Naive thymus-derived CD4-positive, alpha-beta T cell (primary cell): ENCODE data around the gene GPRC5C. TPM values are rescaled to one million over a fixed set of nuclear protein-coding genes. Genes with fewer than 3 reads are reported as not detected.
"Not testable (repeated sequence)": the region's sequence is repeated elsewhere in the genome, so short reads cannot be mapped to it uniquely, and the experiment has no call there.

Source experiments
- ATAC-seq: fragments of 150-1000 bp; cut with Tn5 transposase; 2 replicates; pipeline ENCODE4 v1.10.0; 2021; ENCODE audit warnings: mild to moderate bottlenecking, moderate library complexity
- CTCF ChIA-PET: fragments of 350-600 bp; sonication (Branson Sonifier 250); formaldehyde crosslinking; loops from one replicate; lab custom pipeline; 2021; ENCODE audit warnings: antibody characterized with exemption; lab: Charles Lee
- POLR2A ChIA-PET: fragments of 350-600 bp; sonication (Branson Sonifier 250); formaldehyde crosslinking; loops from one replicate; lab custom pipeline; 2021; ENCODE audit warnings: antibody characterized with exemption, inconsistent platforms; lab: Charles Lee
- DNase-seq, 9 donors: peaks; one replicate each; pipeline versions ENCODE4 v3.0.0 to v3.0.0-alpha.2; 2020 to 2022; ENCODE audit warnings: mixed read lengths in 1 of 9
- H3K27ac ChIP-seq: one replicate; pipeline ENCODE4 v1.7.0; 2013; ENCODE audit warnings: mild to moderate bottlenecking, low read depth, low read length, moderate library complexity
- H3K27me3 ChIP-seq, 2 donors: one replicate each; pipeline ENCODE4 v1.7.0; 2013; ENCODE audit warnings: low read length in 2 of 2, mild to moderate bottlenecking in 2 of 2, moderate library complexity in 2 of 2; ENCODE audit not compliant: control insufficient read depth in 2 of 2, insufficient read depth in 2 of 2
- H3K36me3 ChIP-seq, 3 experiments: 1 replicate in 2 of 3; 2 replicates in 1 of 3; pipeline ENCODE4 v1.7.0; 2013; ENCODE audit warnings: low read length in 3 of 3, mild to moderate bottlenecking in 3 of 3, moderate library complexity in 1 of 3; ENCODE audit not compliant: insufficient read depth in 3 of 3, control insufficient read depth in 2 of 3
- H3K4me1 ChIP-seq, 2 donors: one replicate each; pipeline ENCODE4 v1.7.0; 2013; ENCODE audit warnings: low read length in 2 of 2, mild to moderate bottlenecking in 2 of 2, moderate library complexity in 1 of 2; ENCODE audit not compliant: control insufficient read depth in 2 of 2, insufficient read depth in 2 of 2
- H3K4me3 ChIP-seq: 2 replicates; pipeline ENCODE4 v1.7.0; 2013; ENCODE audit warnings: mild to moderate bottlenecking, low read length
- H3K9me3 ChIP-seq, 3 experiments: 1 replicate in 2 of 3; 2 replicates in 1 of 3; pipeline ENCODE4 v1.7.0; 2013; ENCODE audit warnings: low read length in 3 of 3; ENCODE audit not compliant: control insufficient read depth in 2 of 3
- H3K27ac Mint-ChIP-seq, 9 donors: one replicate each; pipeline ENCODE4 v1.8.0; 2020 to 2022; ENCODE audit warnings: mixed read lengths in 9 of 9, mild to moderate bottlenecking in 8 of 9, moderate library complexity in 5 of 9, inconsistent platforms in 2 of 9
- H3K27me3 Mint-ChIP-seq, 5 donors: one replicate each; pipeline ENCODE4 v1.8.0; 2021 to 2022; ENCODE audit warnings: mixed read lengths in 5 of 5, mild to moderate bottlenecking in 1 of 5
- H3K36me3 Mint-ChIP-seq, 5 donors: one replicate each; pipeline ENCODE4 v1.8.0; 2020 to 2022; ENCODE audit warnings: mixed read lengths in 5 of 5, mild to moderate bottlenecking in 3 of 5, inconsistent platforms in 1 of 5
- H3K4me1 Mint-ChIP-seq, 7 donors: one replicate each; pipeline ENCODE4 v1.8.0; 2020 to 2022; ENCODE audit warnings: mixed read lengths in 7 of 7, mild to moderate bottlenecking in 3 of 7, inconsistent platforms in 1 of 7
- H3K4me3 Mint-ChIP-seq, 10 donors: one replicate each; pipeline ENCODE4 v1.8.0; 2020 to 2022; ENCODE audit warnings: mild to moderate bottlenecking in 10 of 10, mixed read lengths in 10 of 10, moderate library complexity in 6 of 10, inconsistent platforms in 2 of 10
- H3K9me3 Mint-ChIP-seq, 11 donors: one replicate each; pipeline ENCODE4 v1.8.0; 2020 to 2022; ENCODE audit warnings: mixed read lengths in 11 of 11, mild to moderate bottlenecking in 4 of 11, inconsistent platforms in 1 of 11, moderate library complexity in 1 of 11
- intact Hi-C, 2 donors: fragments of 100-400 bp; cut with micrococcal nuclease; formaldehyde crosslinking; loops; one replicate each; pipeline ENCODE4 v1.15.1; 2023
- polyA plus RNA-seq, 2 donors: library from polyadenylated mRNA; unstranded; fragments of 300-500 nt; fragmentation: Illumina TruSeq; gene quantifications; one replicate each; pipeline ENCODE4 v1.2.3, GENCODE V29; 2021
- total RNA-seq, 6 experiments: library from RNA in 5 of 6; stranded (reverse) in 5 of 6; gene quantifications; 1 replicate in 5 of 6; 2 replicates in 1 of 6; pipeline ENCODE4 v1.2.3 and lab custom pipeline; 2021 to 2026

GPRC5C gene
- total and polyA plus RNA-seq, 7 experiments from 2014 or later: 0.13 to 1.9 (median 0.29) TPM; not detected in 4

GRCh38 chr17:74480290-74480689 lies 48.4 kb downstream of the GPRC5C start:
- Histone ChIP-seq H3K9me3 (peaks cover 0 to 10% (median 6%) of the 10 kb centered on the region in 3 experiments), H3K4me1 (peaks cover 28 to 41% of the 10 kb centered on the region in 2 donors), H3K27me3 (no peaks in the 10 kb centered on the region), H3K27ac (no peak overlapping the region), H3K4me3 (no peak overlapping the region), H3K36me3 (peaks cover 0 to 4% (median 3%) of the 10 kb centered on the region in 3 experiments)
- Mint-ChIP-seq H3K9me3 (peaks cover 0 to 14% (median 6%) of the 10 kb centered on the region in 11 donors), H3K27ac (peak overlapping the region in 4 of 9 donors; percentile 73 to 84 (median 78)), H3K4me1 (peaks cover 30 to 60% (median 41%) of the 10 kb centered on the region in 7 donors), H3K27me3 (no peaks in the 10 kb centered on the region), H3K36me3 (peaks cover 0 to 70% (median 12%) of the 10 kb centered on the region in 5 donors), H3K4me3 (peak overlapping the region in 3 of 10 donors; percentile 25 to 79 (median 59))
- DNase-seq (no peak), ATAC-seq (no peak)
- ChIA-PET CTCF (interaction anchor here (0.6 to 1.6 kb wide), 3 partner anchors 16 to 101 kb away, joined by 3 to 12 read pairs (median 6); no protein-coding TSS in a partner anchor), POLR2A (interaction anchor here (0.7 kb wide), 1 partner anchor 16 kb away, joined by 3 read pairs; no protein-coding TSS in a partner anchor)
- intact Hi-C loops: no loop called here

DNA sequence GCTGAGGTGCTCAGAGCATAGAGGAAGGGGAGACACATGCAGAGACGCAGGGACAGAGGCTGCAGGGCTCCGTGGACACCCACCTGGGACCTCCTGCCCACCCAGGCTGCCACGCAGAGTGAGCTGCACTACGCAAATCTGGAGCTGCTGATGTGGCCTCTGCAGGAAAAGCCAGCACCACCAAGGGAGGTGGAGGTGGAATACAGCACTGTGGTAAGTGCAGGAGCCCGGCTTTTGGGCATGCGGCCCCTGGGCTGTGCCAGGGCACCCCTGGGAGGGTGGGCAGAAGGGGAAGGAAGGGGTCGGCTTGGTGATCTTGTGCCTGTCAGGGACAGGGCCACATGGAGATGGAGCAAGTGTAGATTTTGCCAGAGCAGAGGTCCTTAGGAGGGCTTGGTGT lies 49.7 kb downstream of the GPRC5C start:
- Histone ChIP-seq H3K36me3 (no peaks in the 10 kb centered on the region), H3K27ac (no peak overlapping the region), H3K9me3 (no peaks in the 10 kb centered on the region), H3K27me3 (no peaks in the 10 kb centered on the region), H3K4me3 (no peak overlapping the region), H3K4me1 (peaks cover 28 to 37% of the 10 kb centered on the region in 2 donors)
- intact Hi-C loops: no loop called here
- ATAC-seq (no peak), DNase-seq (no peak)
- CTCF ChIA-PET: interaction anchor here (0.6 to 1.2 kb wide), 2 partner anchors 112 to 283 kb away, joined by 3 to 4 read pairs; no protein-coding TSS in a partner anchor
- Mint-ChIP-seq H3K4me3 (no peak overlapping the region), H3K4me1 (peaks cover 30 to 51% (median 39%) of the 10 kb centered on the region in 7 donors), H3K27me3 (no peaks in the 10 kb centered on the region), H3K27ac (peak overlapping the region in 4 of 9 donors; percentile 42 to 82 (median 78)), H3K36me3 (peaks cover 0 to 62% (median 5%) of the 10 kb centered on the region in 5 donors), H3K9me3 (peaks cover 0 to 3% (median 0%) of the 10 kb centered on the region in 11 donors)
- POLR2A ChIA-PET: no interaction called here

DNA sequence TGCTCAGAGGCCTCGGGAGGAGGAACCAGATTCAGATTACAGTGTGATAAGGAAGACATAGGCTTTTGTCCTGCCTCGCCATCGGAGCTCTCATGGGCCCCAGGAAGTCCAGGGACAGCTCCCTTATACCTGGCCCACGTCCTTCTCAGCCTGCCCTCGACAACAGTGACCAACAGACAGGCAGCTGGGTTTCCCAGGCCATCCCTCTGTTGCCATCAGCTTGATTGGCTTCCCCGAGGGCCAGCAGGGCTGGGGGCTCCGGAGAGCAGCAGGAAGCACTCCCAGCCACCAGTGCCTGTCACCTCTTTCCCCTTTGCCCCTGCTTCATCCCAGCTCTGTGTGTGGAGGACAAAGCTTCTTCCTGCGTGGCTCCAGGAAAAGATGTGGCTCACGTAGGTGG lies 52.2 kb downstream of the GPRC5C start:
- H3K36me3 Mint-ChIP-seq: peaks cover 0 to 58% (median 5%) of the 10 kb centered on the region in 5 donors
- H3K9me3 ChIP-seq: no peaks in the 10 kb centered on the region
- no peak overlapping the region for H3K27ac Mint-ChIP-seq
- H3K4me3 ChIP-seq: no peak overlapping the region
- H3K27ac ChIP-seq: no peak overlapping the region
- H3K4me1 Mint-ChIP-seq: peaks cover 17 to 38% (median 21%) of the 10 kb centered on the region in 7 donors
- CTCF ChIA-PET: no interaction called here
- peaks cover 14 to 15% of the 10 kb centered on the region in 2 donors for H3K4me1 ChIP-seq
- POLR2A ChIA-PET: no interaction called here
- DNase-seq: no peak
- no peaks in the 10 kb centered on the region for H3K27me3 ChIP-seq
- H3K4me3 Mint-ChIP-seq: no peak overlapping the region
- ATAC-seq: no peak
- H3K9me3 Mint-ChIP-seq: peaks cover 0 to 3% (median 0%) of the 10 kb centered on the region in 11 donors
- H3K27me3 Mint-ChIP-seq: no peaks in the 10 kb centered on the region
- H3K36me3 ChIP-seq: no peaks in the 10 kb centered on the region
- intact Hi-C loops: no loop called here

- Mint-ChIP-seq H3K4me3 (no peak overlapping the region), H3K9me3 (peaks cover 0 to 6% (median 0%) of the 10 kb centered on the region in 11 donors), H3K27me3 (no peaks in the 10 kb centered on the region), H3K4me1 (peaks cover 7 to 31% (median 10%) of the 10 kb centered on the region in 7 donors), H3K27ac (no peak overlapping the region), H3K36me3 (peaks cover 0 to 59% (median 7%) of the 10 kb centered on the region in 5 donors)
- ChIA-PET POLR2A (interaction anchor here (0.6 kb wide), 1 partner anchor 116 kb away, joined by 4 read pairs; no protein-coding TSS in a partner anchor), CTCF (no interaction called here)
- DNase-seq (no peak), ATAC-seq (no peak)
- Histone ChIP-seq H3K4me3 (no peak overlapping the region), H3K4me1 (peaks cover 3 to 4% of the 10 kb centered on the region in 2 donors), H3K27ac (no peak overlapping the region), H3K9me3 (no peaks in the 10 kb centered on the region), H3K36me3 (no peaks in the 10 kb centered on the region), H3K27me3 (no peaks in the 10 kb centered on the region)
- intact Hi-C loops: no loop called here
These were observed 53.3 kb downstream of the GPRC5C start for GRCh38 chr17:74485022-74485743.

DNA sequence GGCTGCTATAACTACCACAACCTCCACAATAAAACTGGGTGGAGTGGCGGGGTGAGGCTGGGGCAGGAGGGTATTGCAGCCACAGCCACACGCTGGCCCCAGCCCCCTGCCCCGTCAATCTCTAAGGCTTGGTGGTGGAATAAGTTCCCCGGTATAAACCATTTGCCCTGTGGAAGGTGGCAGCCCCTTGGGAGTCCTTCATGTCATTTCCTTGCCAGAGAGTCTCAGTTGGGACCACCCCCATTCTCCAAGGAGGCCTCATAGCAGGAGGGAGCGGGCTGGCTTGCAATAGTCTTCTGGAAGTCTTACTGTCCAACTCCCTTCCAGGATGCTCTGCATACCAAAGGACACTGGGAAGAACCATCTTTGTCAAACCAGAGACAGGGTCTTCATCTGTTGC lies 54.0 kb downstream of the GPRC5C start:
- Histone ChIP-seq H3K27ac (no peak overlapping the region), H3K4me1 (no peaks in the 10 kb centered on the region), H3K4me3 (no peak overlapping the region), H3K27me3 (no peaks in the 10 kb centered on the region), H3K9me3 (no peaks in the 10 kb centered on the region), H3K36me3 (no peaks in the 10 kb centered on the region)
- H3K9me3 Mint-ChIP-seq: peaks cover 0 to 6% (median 0%) of the 10 kb centered on the region in 11 donors
- POLR2A ChIA-PET: no interaction called here
- H3K27ac Mint-ChIP-seq: no peak overlapping the region
- peaks cover 0 to 56% (median 7%) of the 10 kb centered on the region in 5 donors for H3K36me3 Mint-ChIP-seq
- peaks cover under 1 to 25% (median 8%) of the 10 kb centered on the region in 7 donors for H3K4me1 Mint-ChIP-seq
- DNase-seq: peak in 1 of 9 donors; percentile 11
- H3K4me3 Mint-ChIP-seq: no peak overlapping the region
- intact Hi-C loops: no loop called here
- H3K27me3 Mint-ChIP-seq: no peaks in the 10 kb centered on the region
- CTCF ChIA-PET: interaction anchor here (0.6 to 1.7 kb wide), 2 partner anchors 106 to 895 kb away, joined by 3 to 5 read pairs; no protein-coding TSS in a partner anchor
- no peak for ATAC-seq

GRCh38 chr17:74488276-74488675 lies 56.4 kb downstream of the GPRC5C start:
- POLR2A ChIA-PET, H3K9me3 ChIP-seq, H3K9me3 Mint-ChIP-seq, intact Hi-C loops, DNase-seq, H3K36me3 ChIP-seq, H3K4me3 ChIP-seq, H3K4me3 Mint-ChIP-seq, H3K27me3 ChIP-seq, H3K4me1 ChIP-seq, H3K27me3 Mint-ChIP-seq, ATAC-seq, H3K27ac Mint-ChIP-seq, H3K27ac ChIP-seq: not testable (repeated sequence)
- Mint-ChIP-seq H3K36me3 (peaks cover 0 to 41% (median 4%) of the 10 kb centered on the region in 5 donors), H3K4me1 (peaks cover 0 to 20% (median 4%) of the 10 kb centered on the region in 7 donors)
- CTCF ChIA-PET: interaction anchor here (1.4 to 2.6 kb wide), 2 partner anchors 31 to 120 kb away, joined by 3 to 11 read pairs; partner anchors contain the start of gene GPR142
